ENCODE data around the gene SMTN. TPM values are rescaled to one million over a fixed set of nuclear protein-coding genes. Genes with fewer than 3 reads are reported as not detected.

SMTN gene
- total and polyA plus RNA-seq, 7 experiments from 2014 or later, result 1.1 to 14.9 (median 4.4) TPM

DNA sequence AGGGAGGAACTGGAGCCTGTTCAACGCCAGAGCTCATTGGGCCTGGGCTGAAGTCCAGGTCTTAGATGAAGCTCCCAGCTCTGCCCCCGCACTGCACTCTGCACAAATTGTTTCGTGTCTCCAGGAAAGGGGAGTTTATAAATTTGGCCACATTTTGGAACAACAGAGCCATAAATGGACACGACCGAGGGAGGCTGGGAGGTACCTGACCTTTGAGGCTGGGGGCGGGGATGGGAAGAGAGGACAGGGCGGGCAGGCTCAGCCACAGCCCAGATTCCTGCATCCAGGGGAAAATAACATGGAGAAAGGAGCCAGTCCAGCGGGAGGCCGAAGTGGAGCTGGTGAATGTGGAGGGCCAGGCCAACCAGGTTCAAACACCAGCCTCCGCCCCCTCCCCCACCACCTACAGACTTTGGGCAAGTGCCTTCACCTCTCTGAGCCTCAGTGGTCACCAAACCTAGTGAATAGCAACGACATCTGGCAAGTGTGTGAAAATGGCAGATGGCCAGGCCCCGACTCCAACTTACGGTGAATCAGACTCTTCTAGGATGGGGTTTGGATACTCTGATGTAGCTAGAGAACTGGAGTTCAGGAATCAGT lies 36.8 kb upstream of the SMTN start:
- ChIA-PET POLR2A (interaction anchor here (0.6 kb wide), 1 partner anchor 14 kb away, joined by 3 read pairs; no protein-coding TSS in a partner anchor), CTCF (no interaction called here)
- H3K4me1 ChIP-seq (ENCODE audit: control insufficient read depth in 2 of 2, insufficient read depth in 2 of 2, low read length in 2 of 2), result no peaks in the 10 kb centered on the region
- H3K4me1 Mint-ChIP-seq, result peaks cover 0 to 2% (median 0%) of the 10 kb centered on the region in 7 donors
- ATAC-seq, result no peak
- no peaks in the 10 kb centered on the region for H3K27me3 ChIP-seq (ENCODE audit: control insufficient read depth in 2 of 2, insufficient read depth in 2 of 2, low read length in 2 of 2)
- H3K27ac Mint-ChIP-seq, result no peak overlapping the region
- H3K4me3 Mint-ChIP-seq, result no peak overlapping the region
- intact Hi-C loops (cut with micrococcal nuclease), result no loop called here
- no peaks in the 10 kb centered on the region for H3K36me3 Mint-ChIP-seq
- no peak overlapping the region for H3K27ac ChIP-seq (ENCODE audit: low read depth, low read length)
- H3K4me3 ChIP-seq (ENCODE audit: low read length), result no peak overlapping the region
- H3K9me3 ChIP-seq (ENCODE audit: control insufficient read depth in 2 of 3, low read length in 3 of 3), result no peaks in the 10 kb centered on the region
- no peak for DNase-seq
- H3K9me3 Mint-ChIP-seq, result peaks cover 0 to 5% (median 0%) of the 10 kb centered on the region in 11 donors
- H3K27me3 Mint-ChIP-seq, result peaks cover 0 to 12% (median 0%) of the 10 kb centered on the region in 5 donors
- no peaks in the 10 kb centered on the region for H3K36me3 ChIP-seq (ENCODE audit: control insufficient read depth in 2 of 3, insufficient read depth in 3 of 3, low read length in 3 of 3)

DNA sequence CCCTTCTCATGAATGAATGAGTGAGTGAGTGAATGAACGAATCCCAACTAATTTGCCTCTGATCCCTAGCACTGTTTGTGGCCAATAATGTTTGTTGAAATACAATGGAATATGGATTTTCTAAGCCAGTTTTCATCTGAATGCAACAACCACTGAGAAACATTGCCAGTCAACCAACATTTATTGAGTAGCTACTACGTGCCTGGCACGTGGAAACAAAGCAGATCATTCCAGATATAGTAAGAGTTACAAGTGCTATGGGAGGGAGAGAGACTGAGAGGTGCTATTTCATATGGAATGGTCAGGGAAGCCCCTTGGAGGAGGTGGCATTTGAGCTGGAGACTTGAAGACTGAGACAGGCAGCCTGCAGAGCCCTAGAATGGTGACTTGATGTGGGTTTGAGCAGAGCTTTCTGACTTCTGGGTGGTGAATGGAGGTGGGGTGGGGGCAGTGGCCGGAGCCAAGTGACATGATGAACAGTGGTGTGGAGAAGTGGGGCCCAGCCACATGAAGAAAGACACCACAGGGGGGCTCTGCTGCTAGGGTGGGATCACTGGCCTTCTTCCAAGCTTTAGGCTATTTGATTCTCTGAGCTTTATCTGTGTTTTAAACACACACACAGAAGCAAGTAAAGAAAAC lies 35.1 kb upstream of the SMTN start:
- DNase-seq, result no peak
- Mint-ChIP-seq H3K27me3 (peaks cover 0 to 12% (median 0%) of the 10 kb centered on the region in 5 donors), H3K4me3 (no peak overlapping the region), H3K4me1 (peaks cover 0 to 2% (median 0%) of the 10 kb centered on the region in 7 donors), H3K9me3 (peaks cover 0 to 5% (median 0%) of the 10 kb centered on the region in 11 donors), H3K36me3 (no peaks in the 10 kb centered on the region), H3K27ac (no peak overlapping the region)
- POLR2A ChIA-PET, result interaction anchor here (0.6 kb wide), 1 partner anchor 50 kb away, joined by 3 read pairs; no protein-coding TSS in a partner anchor
- ATAC-seq, result no peak
- Histone ChIP-seq H3K9me3 (ENCODE audit: control insufficient read depth in 2 of 3, low read length in 3 of 3) (no peaks in the 10 kb centered on the region), H3K4me3 (ENCODE audit: low read length) (no peak overlapping the region), H3K36me3 (ENCODE audit: control insufficient read depth in 2 of 3, insufficient read depth in 3 of 3, low read length in 3 of 3) (no peaks in the 10 kb centered on the region), H3K27ac (ENCODE audit: low read depth, low read length) (no peak overlapping the region), H3K27me3 (ENCODE audit: control insufficient read depth in 2 of 2, insufficient read depth in 2 of 2, low read length in 2 of 2) (no peaks in the 10 kb centered on the region), H3K4me1 (ENCODE audit: control insufficient read depth in 2 of 2, insufficient read depth in 2 of 2, low read length in 2 of 2) (no peaks in the 10 kb centered on the region)
- CTCF ChIA-PET, result no interaction called here
- intact Hi-C loops (cut with micrococcal nuclease), result no loop called here

GRCh38 chr22:31046539-31047226 lies 34.4 kb upstream of the SMTN start:
- ChIA-PET CTCF (no interaction called here), POLR2A (interaction anchor here (0.6 kb wide), 1 partner anchor 49 kb away, joined by 3 read pairs; no protein-coding TSS in a partner anchor)
- peaks cover 0 to 5% (median 0%) of the 10 kb centered on the region in 11 donors for H3K9me3 Mint-ChIP-seq

GRCh38 chr22:31048570-31048969 lies 32.5 kb upstream of the SMTN start:
- no peak overlapping the region for H3K27ac ChIP-seq (ENCODE audit: low read depth, low read length)
- DNase-seq (no peak), ATAC-seq (no peak)
- no peaks in the 10 kb centered on the region for H3K9me3 ChIP-seq (ENCODE audit: control insufficient read depth in 2 of 3, low read length in 3 of 3)
- CTCF ChIA-PET, result interaction anchor here (0.6 kb wide), 1 partner anchor 721 kb away, joined by 5 read pairs; no protein-coding TSS in a partner anchor
- H3K4me1 Mint-ChIP-seq, result no peaks in the 10 kb centered on the region
- no peak overlapping the region for H3K4me3 Mint-ChIP-seq
- no peaks in the 10 kb centered on the region for H3K4me1 ChIP-seq (ENCODE audit: control insufficient read depth in 2 of 2, insufficient read depth in 2 of 2, low read length in 2 of 2)
- no peaks in the 10 kb centered on the region for H3K36me3 Mint-ChIP-seq
- H3K27me3 ChIP-seq (ENCODE audit: control insufficient read depth in 2 of 2, insufficient read depth in 2 of 2, low read length in 2 of 2), result no peaks in the 10 kb centered on the region
- H3K27ac Mint-ChIP-seq, result no peak overlapping the region
- peaks cover 0 to 5% (median 0%) of the 10 kb centered on the region in 11 donors for H3K9me3 Mint-ChIP-seq
- no peak overlapping the region for H3K4me3 ChIP-seq (ENCODE audit: low read length)
- no peaks in the 10 kb centered on the region for H3K36me3 ChIP-seq (ENCODE audit: control insufficient read depth in 2 of 3, insufficient read depth in 3 of 3, low read length in 3 of 3)
- intact Hi-C loops (cut with micrococcal nuclease), result no loop called here
- POLR2A ChIA-PET, result no interaction called here
- H3K27me3 Mint-ChIP-seq, result peaks cover 0 to 12% (median 0%) of the 10 kb centered on the region in 5 donors

More at GRCh38 chr22:31046539-31047226, 34.4 kb upstream of the SMTN start:
- Mint-ChIP-seq H3K27me3 (peaks cover 0 to 12% (median 0%) of the 10 kb centered on the region in 5 donors), H3K36me3 (no peaks in the 10 kb centered on the region), H3K4me3 (no peak overlapping the region), H3K4me1 (no peaks in the 10 kb centered on the region), H3K27ac (no peak overlapping the region)
- Histone ChIP-seq H3K4me1 (ENCODE audit: control insufficient read depth in 2 of 2, insufficient read depth in 2 of 2, low read length in 2 of 2) (no peaks in the 10 kb centered on the region), H3K4me3 (ENCODE audit: low read length) (no peak overlapping the region), H3K9me3 (ENCODE audit: control insufficient read depth in 2 of 3, low read length in 3 of 3) (no peaks in the 10 kb centered on the region), H3K27ac (ENCODE audit: low read depth, low read length) (no peak overlapping the region), H3K27me3 (ENCODE audit: control insufficient read depth in 2 of 2, insufficient read depth in 2 of 2, low read length in 2 of 2) (no peaks in the 10 kb centered on the region), H3K36me3 (ENCODE audit: control insufficient read depth in 2 of 3, insufficient read depth in 3 of 3, low read length in 3 of 3) (no peaks in the 10 kb centered on the region)
- ATAC-seq (no peak), DNase-seq (no peak)
- intact Hi-C loops (cut with micrococcal nuclease), result no loop called here

GRCh38 chr22:31049815-31050420 lies 31.2 kb upstream of the SMTN start:
- Histone ChIP-seq H3K4me3 (ENCODE audit: low read length) (no peak overlapping the region), H3K27ac (ENCODE audit: low read depth, low read length) (no peak overlapping the region), H3K9me3 (ENCODE audit: control insufficient read depth in 2 of 3, low read length in 3 of 3) (no peaks in the 10 kb centered on the region), H3K4me1 (ENCODE audit: control insufficient read depth in 2 of 2, insufficient read depth in 2 of 2, low read length in 2 of 2) (no peaks in the 10 kb centered on the region), H3K36me3 (ENCODE audit: control insufficient read depth in 2 of 3, insufficient read depth in 3 of 3, low read length in 3 of 3) (no peaks in the 10 kb centered on the region), H3K27me3 (ENCODE audit: control insufficient read depth in 2 of 2, insufficient read depth in 2 of 2, low read length in 2 of 2) (no peaks in the 10 kb centered on the region)
- Mint-ChIP-seq H3K4me1 (no peaks in the 10 kb centered on the region), H3K4me3 (no peak overlapping the region), H3K27ac (no peak overlapping the region), H3K36me3 (no peaks in the 10 kb centered on the region), H3K9me3 (peaks cover 0 to 5% (median 0%) of the 10 kb centered on the region in 11 donors), H3K27me3 (peaks cover 0 to 8% (median 0%) of the 10 kb centered on the region in 5 donors)
- ATAC-seq, result no peak
- ChIA-PET POLR2A (no interaction called here), CTCF (no interaction called here)
- DNase-seq, result no peak
- intact Hi-C loops (cut with micrococcal nuclease), result no loop called here

GRCh38 chr22:31055117-31055634 lies 25.9 kb upstream of the SMTN start:
- no peaks in the 10 kb centered on the region for H3K27me3 Mint-ChIP-seq
- H3K4me1 Mint-ChIP-seq, result no peaks in the 10 kb centered on the region
- Histone ChIP-seq H3K27me3 (ENCODE audit: control insufficient read depth in 2 of 2, insufficient read depth in 2 of 2, low read length in 2 of 2) (no peaks in the 10 kb centered on the region), H3K4me1 (ENCODE audit: control insufficient read depth in 2 of 2, insufficient read depth in 2 of 2, low read length in 2 of 2) (no peaks in the 10 kb centered on the region), H3K4me3 (ENCODE audit: low read length) (no peak overlapping the region), H3K36me3 (ENCODE audit: control insufficient read depth in 2 of 3, insufficient read depth in 3 of 3, low read length in 3 of 3) (no peaks in the 10 kb centered on the region), H3K9me3 (ENCODE audit: control insufficient read depth in 2 of 3, low read length in 3 of 3) (no peaks in the 10 kb centered on the region), H3K27ac (ENCODE audit: low read depth, low read length) (no peak overlapping the region)
- ChIA-PET POLR2A (no interaction called here), CTCF (interaction anchor here (1.0 kb wide), 1 partner anchor 108 kb away, joined by 3 read pairs; no protein-coding TSS in a partner anchor)
- DNase-seq (no peak), ATAC-seq (no peak)
- no peaks in the 10 kb centered on the region for H3K36me3 Mint-ChIP-seq
- intact Hi-C loops (cut with micrococcal nuclease), result no loop called here
- no peak overlapping the region for H3K4me3 Mint-ChIP-seq
- peaks cover 0 to 2% (median 0%) of the 10 kb centered on the region in 11 donors for H3K9me3 Mint-ChIP-seq
- H3K27ac Mint-ChIP-seq, result no peak overlapping the region
